ENCODE measurements around the gene SPATA12.

Gene SPATA12

GRCh38 chr3:57060089-57060821, at the start of gene SPATA12:
TSS of gene SPATA12 (plus strand) at chr3:57060664. CDS start at chr3:57073695, 13,031 bp downstream.
- DNase-seq, result peak; percentile 71

- no peak for DNase-seq
Measured at GRCh38 chr3:57011022-57011421, 49.4 kb upstream of the SPATA12 start.

- no peak for DNase-seq
Measured at GRCh38 chr3:57012847-57013246, 47.6 kb upstream of the SPATA12 start.

- DNase-seq, result no peak
Measured at GRCh38 chr3:57015350-57015729, 45.1 kb upstream of the SPATA12 start.

- DNase-seq, result no peak
Measured at GRCh38 chr3:57015912-57016311, 44.6 kb upstream of the SPATA12 start.

- DNase-seq, result no peak
Measured at GRCh38 chr3:57017459-57017845, 43.0 kb upstream of the SPATA12 start.

GRCh38 chr3:57018246-57018645, 42.2 kb upstream of the SPATA12 start:
- no peak for DNase-seq

GRCh38 chr3:57019057-57019456, 41.4 kb upstream of the SPATA12 start:
- no peak for DNase-seq

GRCh38 chr3:57025237-57025636, 35.2 kb upstream of the SPATA12 start:
- DNase-seq, result no peak

- DNase-seq, result no peak
Measured at GRCh38 chr3:57026944-57027343, 33.5 kb upstream of the SPATA12 start.

- DNase-seq, result no peak
Measured at GRCh38 chr3:57029383-57029782, 31.1 kb upstream of the SPATA12 start.

GRCh38 chr3:57029924-57030323, 30.5 kb upstream of the SPATA12 start:
- DNase-seq, result no peak

GRCh38 chr3:57030721-57031120, 29.7 kb upstream of the SPATA12 start:
- DNase-seq, result no peak

- DNase-seq, result no peak
Measured at GRCh38 chr3:57031631-57032541, 28.6 kb upstream of the SPATA12 start.

GRCh38 chr3:57036952-57037351, 23.5 kb upstream of the SPATA12 start:
- no peak for DNase-seq

GRCh38 chr3:57038466-57039164, 21.8 kb upstream of the SPATA12 start:
- DNase-seq, result no peak

GRCh38 chr3:57041674-57042073, 18.8 kb upstream of the SPATA12 start:
- DNase-seq, result no peak

- no peak for DNase-seq
Measured at GRCh38 chr3:57043518-57043917, 16.9 kb upstream of the SPATA12 start.

GRCh38 chr3:57046101-57046765, 14.2 kb upstream of the SPATA12 start:
- no peak for DNase-seq

GRCh38 chr3:57048052-57048671, 12.3 kb upstream of the SPATA12 start:
- DNase-seq, result no peak

- DNase-seq, result no peak
Measured at GRCh38 chr3:57048728-57049127, 11.7 kb upstream of the SPATA12 start.

- DNase-seq, result no peak
Measured at GRCh38 chr3:57052662-57053061, 7.8 kb upstream of the SPATA12 start.
